GM12865 (cell line): ENCODE measurements around the gene UBD.

Experiments
- DNase-seq: peaks from one replicate; pipeline ENCODE4 v3.0.0; 2010; ENCODE audit warnings: low read depth
- H3K4me3 ChIP-seq: 2 replicates; pipeline ENCODE4 v1.5.1; 2011; ENCODE audit warnings: mild to moderate bottlenecking, low read depth, low read length, control low read depth
- CTCF ChIP-seq: IDR thresholded peaks from 2 replicates; pipeline ENCODE4 v1.5.1; 2011; ENCODE audit warnings: low read length, control low read depth, low read depth, inconsistent platforms; ENCODE audit not compliant: insufficient read depth; ENCODE audit errors: missing control alignments

The UBD gene

DNA sequence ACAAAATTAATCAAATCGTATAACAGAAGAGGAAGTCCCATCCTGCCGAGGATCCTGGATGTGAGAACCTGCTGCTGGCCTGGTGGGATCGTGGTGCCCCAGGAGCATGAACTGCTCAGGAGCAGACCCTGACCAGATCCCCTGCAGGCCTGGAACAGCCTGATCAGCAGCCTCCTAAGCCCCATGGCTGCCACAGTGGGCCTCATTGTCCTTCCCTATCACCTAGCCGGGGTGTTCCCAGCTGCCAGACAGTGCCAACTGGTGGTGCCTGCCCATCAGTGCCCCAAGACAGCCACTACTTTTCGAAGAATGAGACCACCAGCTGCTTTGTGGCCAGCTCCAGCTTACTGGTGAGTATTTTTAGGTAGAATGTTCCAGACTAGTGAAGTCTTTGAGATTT lies 52.2 kb downstream of the UBD start:
- no peak overlapping the region for H3K4me3 ChIP-seq
- DNase-seq: no peak
- no peak for TF ChIP-seq CTCF

- no peak overlapping the region for H3K4me3 ChIP-seq
Observed at GRCh38 chr6:29506446-29507067, 53.0 kb downstream of the UBD start.

DNA sequence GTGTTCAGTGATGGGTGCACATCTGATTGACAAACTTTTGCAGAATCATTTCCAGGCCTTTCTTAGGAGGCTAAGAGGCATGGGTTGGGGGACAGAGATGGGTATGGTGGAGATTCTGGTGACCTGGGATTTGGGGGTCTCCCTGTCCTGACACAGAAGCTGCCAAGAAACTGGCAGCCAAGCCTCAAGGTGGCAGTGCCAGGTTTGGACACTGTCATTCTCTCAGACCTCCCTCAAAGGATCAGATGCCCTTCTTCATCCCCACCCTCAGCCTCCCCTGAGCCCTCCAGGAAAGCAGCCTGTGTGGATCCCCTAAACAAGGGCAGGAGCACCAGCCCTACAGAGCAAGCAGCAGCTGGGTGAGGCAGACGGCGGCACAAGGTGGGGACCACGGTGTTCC lies 53.7 kb downstream of the UBD start:
- no peak for TF ChIP-seq CTCF
- no peak for DNase-seq
- no peak overlapping the region for H3K4me3 ChIP-seq

More at GRCh38 chr6:29506446-29507067, 53.0 kb downstream of the UBD start:
- DNase-seq: no peak
- TF ChIP-seq CTCF: no peak
